Loucy (cell line): ENCODE data around the gene KCNMA1.

ENCODE experiments used
- H2AFZ ChIP-seq: fragments of 200-600 bp; sonication (generic); 2 replicates; pipeline ENCODE4 v1.6.0; 2016; ENCODE audit warnings: antibody characterized with exemption, mild to moderate bottlenecking, low read length, moderate library complexity
- H3F3A ChIP-seq: fragments of 200-600 bp; 2 replicates; pipeline ENCODE4 v1.6.0; 2016; ENCODE audit warnings: antibody characterized with exemption, low read depth, mild to moderate bottlenecking
- H3K27me3 ChIP-seq: fragments of 200-600 bp; sonication (generic); 2 replicates; pipeline ENCODE4 v1.6.1; 2014; ENCODE audit warnings: low read length, mild to moderate bottlenecking; ENCODE audit not compliant: insufficient read depth, poor library complexity, severe bottlenecking
- H3K36me3 ChIP-seq: fragments of 200-600 bp; sonication (generic); 2 replicates; pipeline ENCODE4 v1.6.1; 2016; ENCODE audit warnings: low read length; ENCODE audit not compliant: insufficient read depth
- H3K4me1 ChIP-seq: fragments of 200-600 bp; sonication (generic); 2 replicates; pipeline ENCODE4 v1.5.1; 2014; ENCODE audit warnings: low read length, mild to moderate bottlenecking; ENCODE audit not compliant: insufficient read depth, poor library complexity, severe bottlenecking
- H3K4me2 ChIP-seq: fragments of 200-600 bp; sonication (generic); 2 replicates; pipeline ENCODE4 v1.6.0; 2014; ENCODE audit warnings: antibody characterized with exemption, low read length, low read depth, mild to moderate bottlenecking; ENCODE audit not compliant: poor library complexity, severe bottlenecking
- H3K4me3 ChIP-seq: fragments of 200-600 bp; sonication (generic); 2 replicates; pipeline ENCODE4 v1.5.1; 2014; ENCODE audit warnings: low read length, mild to moderate bottlenecking, mixed read lengths; ENCODE audit not compliant: poor library complexity, severe bottlenecking
- H3K79me2 ChIP-seq: fragments of 200-600 bp; sonication (generic); 2 replicates; pipeline ENCODE4 v1.6.1; 2014; ENCODE audit warnings: low read length; ENCODE audit not compliant: insufficient read depth
- H3K9ac ChIP-seq: fragments of 200-600 bp; sonication (generic); 2 replicates; pipeline ENCODE4 v1.6.0; 2014; ENCODE audit warnings: mild to moderate bottlenecking, low read depth, low read length, moderate library complexity; ENCODE audit not compliant: poor library complexity, severe bottlenecking
- H3K9me2 ChIP-seq: fragments of 200-600 bp; sonication (generic); replicated peaks from 2 replicates; pipeline ENCODE4 v1.6.1; 2016; ENCODE audit warnings: low read depth, low read length, mixed read lengths
- H3K9me3 ChIP-seq: fragments of 200-600 bp; sonication (generic); 2 replicates; pipeline ENCODE4 v1.6.1; 2014; ENCODE audit warnings: mild to moderate bottlenecking, antibody characterized with exemption, low read length, low read depth; ENCODE audit not compliant: insufficient read depth
- H4K20me1 ChIP-seq: fragments of 200-600 bp; sonication (generic); 2 replicates; pipeline ENCODE4 v1.6.0; 2014; ENCODE audit warnings: antibody characterized with exemption, low read length, mild to moderate bottlenecking; ENCODE audit not compliant: insufficient read depth, poor library complexity, severe bottlenecking
- CTCF ChIP-seq: fragments of 200-600 bp; sonication (generic); conservative IDR thresholded peaks from 2 replicates; pipeline ENCODE4 v1.5.1; 2014; ENCODE audit warnings: mild to moderate bottlenecking, antibody characterized with exemption, low read length
- EZH2phosphoT487 ChIP-seq: fragments of 200-600 bp; IDR thresholded peaks from 2 replicates; pipeline ENCODE4 v1.6.1; 2018; ENCODE audit warnings: antibody characterized with exemption, mild to moderate bottlenecking, moderate library complexity, borderline replicate concordance

KCNMA1 gene

GRCh38 chr10:77309092-77309491 lies 328.5 kb downstream of the KCNMA1 start:
- Histone ChIP-seq H2AFZ (no peak overlapping the region), H3K9me2 (no peaks in the 10 kb centered on the region), H3K36me3 (no peaks in the 10 kb centered on the region), H3K4me1 (peaks cover 19% of the 10 kb centered on the region), H3F3A (no peaks in the 10 kb centered on the region), H3K79me2 (no peaks in the 10 kb centered on the region), H3K27me3 (no peaks in the 10 kb centered on the region), H3K9me3 (no peaks in the 10 kb centered on the region), H4K20me1 (no peaks in the 10 kb centered on the region), H3K4me2 (no peak overlapping the region), H3K4me3 (no peak overlapping the region), H3K9ac (no peak overlapping the region)
- no peak for TF ChIP-seq CTCF
- no peak for TF ChIP-seq EZH2phosphoT487

- H3F3A ChIP-seq, result no peaks in the 10 kb centered on the region
- no peak overlapping the region for H3K9ac ChIP-seq
- no peak overlapping the region for H2AFZ ChIP-seq
- TF ChIP-seq CTCF (no peak), EZH2phosphoT487 (no peak)
- H3K9me2 ChIP-seq, result no peaks in the 10 kb centered on the region
- no peak overlapping the region for H3K4me2 ChIP-seq
- no peaks in the 10 kb centered on the region for H3K9me3 ChIP-seq
- H3K4me3 ChIP-seq, result no peak overlapping the region
- H4K20me1 ChIP-seq, result no peaks in the 10 kb centered on the region
- no peaks in the 10 kb centered on the region for H3K36me3 ChIP-seq
- no peaks in the 10 kb centered on the region for H3K79me2 ChIP-seq
- no peaks in the 10 kb centered on the region for H3K27me3 ChIP-seq
- peaks cover 19% of the 10 kb centered on the region for H3K4me1 ChIP-seq
These were observed 329.4 kb downstream of the KCNMA1 start for GRCh38 chr10:77308084-77308732.

GRCh38 chr10:77306666-77307065 lies 330.9 kb downstream of the KCNMA1 start:
- no peak overlapping the region for H3K4me2 ChIP-seq
- H3K4me1 ChIP-seq, result peaks cover 19% of the 10 kb centered on the region
- H3K9ac ChIP-seq, result no peak overlapping the region
- no peaks in the 10 kb centered on the region for H3F3A ChIP-seq
- TF ChIP-seq CTCF (no peak), EZH2phosphoT487 (no peak)
- no peaks in the 10 kb centered on the region for H3K36me3 ChIP-seq
- H4K20me1 ChIP-seq, result no peaks in the 10 kb centered on the region
- no peaks in the 10 kb centered on the region for H3K27me3 ChIP-seq
- H2AFZ ChIP-seq, result no peak overlapping the region
- H3K9me2 ChIP-seq, result no peaks in the 10 kb centered on the region
- no peaks in the 10 kb centered on the region for H3K79me2 ChIP-seq
- peaks cover 9% of the 10 kb centered on the region; the same call in 1 of the 2 replicates for H3K9me3 ChIP-seq
- no peak overlapping the region for H3K4me3 ChIP-seq
